PC-3 (cell line): ENCODE data around the gene MSI2. TPM values are rescaled to one million over a fixed set of nuclear protein-coding genes. Genes with fewer than 3 reads are reported as not detected.

Experiments used
- ATAC-seq: fragments of 200-7000 bp; cut with Tn5 transposase; 2 replicates; pipeline ENCODE4 v1.9.1; 2020; ENCODE audit warnings: mild to moderate bottlenecking, moderate library complexity
- BruUV-seq: library from RNA; stranded (reverse); fragments of 400-500 nt; replicated peaks from 2 replicates; lab custom pipeline; 2021; lab: Mats Ljungman, UMichigan
- CTCF ChIA-PET: fragments of 300-600 bp; sonication (Branson Sonifier 250); formaldehyde crosslinking; loops from one replicate; lab custom pipeline; 2022; ENCODE audit warnings: antibody characterized with exemption; lab: Charles Lee
- POLR2A ChIA-PET: fragments of 300-600 bp; sonication (Branson Sonifier 250); formaldehyde crosslinking; loops from one replicate; lab custom pipeline; 2022; ENCODE audit warnings: antibody characterized with exemption; ENCODE audit not compliant: unreplicated experiment; lab: Charles Lee
- DNase-seq: peaks from one replicate; pipeline ENCODE4 v3.0.0-alpha.2; 2015
- H2AFZ ChIP-seq: fragments of 300-600 bp; sonication (generic); 2 replicates; pipeline ENCODE4 v1.6.0; 2016; ENCODE audit warnings: antibody characterized with exemption, low read length
- H3F3A ChIP-seq: fragments of 300-600 bp; sonication (generic); one replicate; pipeline ENCODE4 v1.6.0; 2017; ENCODE audit warnings: antibody characterized with exemption, low read length, control low read depth, mild to moderate bottlenecking; ENCODE audit not compliant: unreplicated experiment
- H3K27ac ChIP-seq: fragments of 300-600 bp; sonication (generic); 2 replicates; pipeline ENCODE4 v1.5.1; 2016; ENCODE audit warnings: mild to moderate bottlenecking, low read length
- H3K27me3 ChIP-seq: fragments of 300-600 bp; sonication (generic); 2 replicates; pipeline ENCODE4 v1.6.1; 2016; ENCODE audit warnings: low read length, mixed read lengths
- H3K36me3 ChIP-seq: fragments of 300-600 bp; sonication (generic); 2 replicates; pipeline ENCODE4 v1.6.1; 2016; ENCODE audit warnings: low read depth, mixed run types, low read length, mixed read lengths
- H3K4me1 ChIP-seq: fragments of 300-600 bp; sonication (generic); 2 replicates; pipeline ENCODE4 v1.5.1; 2016; ENCODE audit warnings: low read length; ENCODE audit not compliant: insufficient read depth
- H3K4me2 ChIP-seq: fragments of 300-600 bp; sonication (generic); 2 replicates; pipeline ENCODE4 v1.6.0; 2016; ENCODE audit warnings: low read length
- H3K4me3 ChIP-seq: fragments of 300-600 bp; sonication (generic); 2 replicates; pipeline ENCODE4 v1.5.1; 2016; ENCODE audit warnings: mild to moderate bottlenecking, low read length, mixed read lengths
- H3K79me2 ChIP-seq: fragments of 300-600 bp; sonication (generic); 2 replicates; pipeline ENCODE4 v1.6.1; 2017; ENCODE audit warnings: low read length, mixed read lengths
- H3K9ac ChIP-seq: fragments of 300-600 bp; sonication (generic); 2 replicates; pipeline ENCODE4 v1.6.0; 2016; ENCODE audit warnings: mild to moderate bottlenecking, low read length
- H3K9me2 ChIP-seq: fragments of 300-600 bp; sonication (generic); replicated peaks from 2 replicates; pipeline ENCODE4 v1.6.1; 2016; ENCODE audit warnings: mixed run types, low read length, mixed read lengths
- H3K9me3 ChIP-seq: fragments of 300-600 bp; sonication (generic); 2 replicates; pipeline ENCODE4 v1.6.1; 2016; ENCODE audit warnings: low read length, mixed read lengths
- H4K20me1 ChIP-seq: fragments of 300-600 bp; sonication (generic); 2 replicates; pipeline ENCODE4 v1.6.1; 2016; ENCODE audit warnings: low read length, mixed read lengths
- EZH2 ChIP-seq: fragments of 300-600 bp; sonication (generic); IDR thresholded peaks from one replicate; pipeline ENCODE4 v1.6.1; 2017; ENCODE audit warnings: antibody characterized with exemption, mild to moderate bottlenecking, low read length; ENCODE audit not compliant: unreplicated experiment
- EZH2phosphoT487 ChIP-seq: fragments of 300-600 bp; sonication (generic); IDR thresholded peaks from 2 replicates; pipeline ENCODE4 v1.6.1; 2018; ENCODE audit warnings: mild to moderate bottlenecking, antibody characterized with exemption, low read length, borderline replicate concordance
- intact Hi-C: fragments of 100-400 bp; cut with micrococcal nuclease; formaldehyde crosslinking; loops from 2 replicates; pipeline ENCODE4 v1.9.0; 2023
- total RNA-seq: library from RNA; depleted of rRNA; stranded (reverse); fragments of >200 nt; gene quantifications from 2 replicates; pipeline ENCODE4 v1.2.3, GENCODE V29; 2014
- TF ChIP-seq, protein P1 (sequence below): fragments of 300-600 bp; sonication (generic); conservative IDR thresholded peaks from 2 replicates; pipeline ENCODE4 v1.5.1; 2017; ENCODE audit warnings: antibody characterized with exemption, low read depth, mild to moderate bottlenecking, low read length

The MSI2 gene
- total RNA-seq, 1 experiment from 2014 or later, result 54.7 TPM

DNA sequence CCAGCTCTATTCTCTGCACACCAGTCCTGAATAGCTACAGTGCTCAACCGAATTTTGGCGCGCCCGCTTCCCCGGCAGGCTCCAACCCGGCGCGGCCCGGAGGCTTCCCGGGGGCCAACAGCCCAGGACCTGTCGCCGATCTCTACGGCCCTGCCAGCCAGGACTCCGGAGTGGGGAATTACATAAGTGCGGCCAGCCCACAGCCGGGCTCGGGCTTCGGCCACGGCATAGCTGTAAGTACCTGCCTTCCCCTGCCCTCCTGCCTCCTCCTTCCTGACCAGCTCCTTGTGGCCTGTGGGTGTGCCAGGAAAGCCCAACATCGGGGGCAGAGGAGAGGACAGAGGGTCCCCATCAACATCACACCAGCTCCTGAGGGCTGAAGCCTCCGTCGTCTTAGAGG is 418.6 kb downstream of the MSI2 start:
- Histone ChIP-seq H2AFZ (no peak overlapping the region), H3K36me3 (no peaks in the 10 kb centered on the region), H3K27ac (no peak overlapping the region), H4K20me1 (no peaks in the 10 kb centered on the region), H3K9me2 (no peaks in the 10 kb centered on the region), H3K9ac (no peak overlapping the region), H3K27me3 (no peaks in the 10 kb centered on the region), H3K4me2 (no peak overlapping the region), H3K4me3 (no peak overlapping the region), H3F3A (no peaks in the 10 kb centered on the region), H3K4me1 (peaks cover 4% of the 10 kb centered on the region; the same call in 1 of the 2 replicates), H3K79me2 (no peaks in the 10 kb centered on the region), H3K9me3 (no peaks in the 10 kb centered on the region)
- CTCF ChIA-PET, result no interaction called here
- ATAC-seq (no peak), DNase-seq (no peak)
- TF ChIP-seq, protein P1, sequence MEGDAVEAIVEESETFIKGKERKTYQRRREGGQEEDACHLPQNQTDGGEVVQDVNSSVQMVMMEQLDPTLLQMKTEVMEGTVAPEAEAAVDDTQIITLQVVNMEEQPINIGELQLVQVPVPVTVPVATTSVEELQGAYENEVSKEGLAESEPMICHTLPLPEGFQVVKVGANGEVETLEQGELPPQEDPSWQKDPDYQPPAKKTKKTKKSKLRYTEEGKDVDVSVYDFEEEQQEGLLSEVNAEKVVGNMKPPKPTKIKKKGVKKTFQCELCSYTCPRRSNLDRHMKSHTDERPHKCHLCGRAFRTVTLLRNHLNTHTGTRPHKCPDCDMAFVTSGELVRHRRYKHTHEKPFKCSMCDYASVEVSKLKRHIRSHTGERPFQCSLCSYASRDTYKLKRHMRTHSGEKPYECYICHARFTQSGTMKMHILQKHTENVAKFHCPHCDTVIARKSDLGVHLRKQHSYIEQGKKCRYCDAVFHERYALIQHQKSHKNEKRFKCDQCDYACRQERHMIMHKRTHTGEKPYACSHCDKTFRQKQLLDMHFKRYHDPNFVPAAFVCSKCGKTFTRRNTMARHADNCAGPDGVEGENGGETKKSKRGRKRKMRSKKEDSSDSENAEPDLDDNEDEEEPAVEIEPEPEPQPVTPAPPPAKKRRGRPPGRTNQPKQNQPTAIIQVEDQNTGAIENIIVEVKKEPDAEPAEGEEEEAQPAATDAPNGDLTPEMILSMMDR, result no peak
- TF ChIP-seq EZH2phosphoT487 (no peak), EZH2 (no peak)
- POLR2A ChIA-PET, result interaction anchor here (0.5 kb wide), 1 partner anchor 31 kb away, joined by 7 read pairs; no protein-coding TSS in a partner anchor
- intact Hi-C loops, result loop anchor here (5.0 kb wide), 2 partner anchors 308 to 433 kb away; no protein-coding TSS in a partner anchor
- no TSS peak for BruUV-seq

DNA sequence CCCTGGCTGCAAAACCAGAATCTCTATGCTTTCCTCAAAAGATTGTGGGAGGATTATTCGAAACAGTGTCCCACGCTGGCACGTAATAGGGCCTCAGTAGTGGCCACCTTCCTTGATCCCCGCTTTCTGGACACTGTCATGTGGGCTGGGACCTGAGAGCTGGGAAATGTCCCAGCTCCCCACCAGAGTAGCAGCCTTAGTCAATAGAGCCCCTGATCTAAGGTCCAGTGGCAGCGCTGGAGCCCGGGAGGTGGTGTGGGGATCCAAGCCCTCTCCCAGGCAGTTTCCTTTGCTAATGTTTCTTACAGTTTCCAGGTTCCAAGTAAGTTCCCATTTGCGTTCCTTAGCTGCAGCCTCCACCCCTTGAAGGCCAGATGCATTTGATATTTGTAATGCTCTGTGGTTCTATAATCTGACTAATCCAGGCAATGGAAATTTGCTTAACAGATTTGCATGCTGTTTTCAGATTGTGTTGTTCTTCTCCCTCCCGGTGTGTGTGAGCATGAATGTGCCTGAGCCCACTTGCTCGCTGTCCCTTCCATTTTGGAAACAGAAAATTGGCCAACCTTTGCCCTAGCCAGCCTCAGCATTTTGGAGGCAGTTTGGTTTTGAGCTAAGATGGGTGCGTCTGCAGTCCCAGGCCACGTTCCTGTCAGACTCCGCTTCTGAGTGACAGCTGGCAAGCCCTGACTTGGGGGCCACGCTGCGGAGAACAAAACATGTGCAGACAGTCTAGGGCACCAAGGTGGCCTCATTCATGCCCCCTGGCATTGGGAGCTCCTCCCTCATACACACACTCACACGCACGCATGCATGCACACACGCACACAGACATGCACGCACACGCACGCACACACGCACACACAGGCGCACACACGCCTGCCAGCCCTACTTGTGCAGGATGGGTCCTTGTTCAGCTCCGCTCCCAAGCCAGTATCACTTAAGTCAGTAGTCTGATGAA is 419.4 kb downstream of the MSI2 start:
- CTCF ChIA-PET, result interaction anchor here (0.6 kb wide), 1 partner anchor 478 kb away, joined by 3 read pairs; no protein-coding TSS in a partner anchor
- H3K27ac ChIP-seq, result no peak overlapping the region

More for the DNA sequence above, 419.4 kb downstream of the MSI2 start:
- Histone ChIP-seq H3K9me3 (no peaks in the 10 kb centered on the region), H3K4me2 (no peak overlapping the region), H3K4me3 (no peak overlapping the region), H3K79me2 (no peaks in the 10 kb centered on the region), H3K9me2 (no peaks in the 10 kb centered on the region), H4K20me1 (no peaks in the 10 kb centered on the region), H3K36me3 (no peaks in the 10 kb centered on the region), H3K27me3 (no peaks in the 10 kb centered on the region), H2AFZ (no peak overlapping the region), H3F3A (no peaks in the 10 kb centered on the region), H3K4me1 (peaks cover 4% of the 10 kb centered on the region; the same call in 1 of the 2 replicates), H3K9ac (no peak overlapping the region)
- no peak for ATAC-seq
- TF ChIP-seq, protein P1, result no peak
- no peak for TF ChIP-seq EZH2
- TF ChIP-seq EZH2phosphoT487, result no peak
- intact Hi-C loops, result no loop called here
- POLR2A ChIA-PET, result no interaction called here
- no TSS peak for BruUV-seq
- no peak for DNase-seq
